Endometrial microvascular endothelial cells (primary cell): Measurements from ENCODE around the gene ADAM21. TPM values are rescaled to one million over a fixed set of nuclear protein-coding genes. Genes with fewer than 3 reads are reported as not detected.
"Not testable (repeated sequence)": the region's sequence is repeated elsewhere in the genome, so short reads cannot be mapped to it uniquely, and the experiment has no call there.

Experiments used
- in situ Hi-C: cut with HindIII; loops from 2 replicates; pipeline ENCODE4 v1.10.0; 2017; ENCODE audit warnings: low sequenced_read_pairs, low pct_unique_long_range_greater_than_20kb; ENCODE audit errors: inconsistent ontology term
- total RNA-seq: library from RNA; depleted of rRNA; stranded (reverse); fragments of >200 nt; gene quantifications from one replicate; pipeline ENCODE4 v1.2.3, GENCODE V29; 2015; ENCODE audit errors: inconsistent ontology term

The ADAM21 gene
- total RNA-seq, 1 donor from 2014 or later: 0.65 TPM

DNA sequence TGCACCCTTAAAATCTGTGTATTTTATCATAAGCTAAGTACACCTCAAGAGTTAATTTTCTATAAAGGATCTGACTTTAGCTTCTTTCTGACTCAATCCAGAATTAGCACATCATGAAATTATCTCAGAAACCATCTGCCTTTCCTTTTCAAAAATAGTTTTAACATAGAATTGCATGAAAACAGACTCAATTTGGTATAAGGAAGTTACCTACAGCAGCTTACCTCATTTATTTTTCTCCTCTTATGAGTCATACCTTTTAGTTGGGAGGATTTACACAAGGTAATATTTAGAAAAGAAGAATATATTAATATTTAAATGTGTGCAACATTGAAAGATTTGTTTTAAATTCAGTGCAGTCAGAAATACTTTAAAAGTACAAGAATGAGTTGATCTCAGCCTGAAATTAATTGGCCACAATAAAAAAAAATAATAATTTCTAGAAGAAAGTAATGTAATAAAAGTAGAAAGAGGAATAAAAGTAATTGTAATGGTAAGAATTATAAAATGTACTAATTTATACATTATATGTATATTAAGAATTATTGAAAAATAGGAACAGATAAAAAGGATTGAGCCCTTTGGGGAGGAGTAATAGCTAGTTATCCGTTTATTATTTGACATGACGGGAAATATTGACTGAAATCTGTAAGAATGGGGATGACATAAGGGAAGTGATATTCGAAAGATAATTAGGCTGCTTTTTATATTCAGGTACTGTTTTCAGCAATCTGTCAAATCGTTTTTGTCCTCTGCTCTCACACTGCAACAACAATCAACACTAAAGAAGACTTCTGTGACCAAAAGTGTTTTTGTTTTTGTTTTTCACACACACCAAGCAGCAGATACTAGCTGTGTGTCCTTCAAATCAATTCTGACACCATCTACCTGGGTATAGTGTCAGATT is 20.5 kb downstream of the ADAM21 start:
- in situ Hi-C loops: no loop called here

DNA sequence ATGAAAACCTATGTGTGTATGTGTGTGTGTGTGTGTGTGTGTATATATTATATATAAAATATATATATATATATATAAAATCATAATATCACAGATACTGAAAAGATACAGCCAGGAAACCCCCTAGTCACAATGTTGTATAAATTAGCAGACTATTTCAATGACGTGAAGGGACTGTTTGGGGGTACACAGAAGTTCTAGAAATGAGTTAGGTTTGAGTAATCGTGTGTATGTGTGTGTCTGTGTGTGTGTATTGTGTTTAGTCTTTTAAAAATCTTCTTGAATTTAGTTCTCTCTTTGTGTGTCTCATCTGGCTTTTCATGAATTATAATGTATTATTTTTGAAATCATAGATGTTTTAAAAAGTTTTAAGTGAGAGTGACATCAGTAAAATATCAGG is 21.9 kb downstream of the ADAM21 start:
- in situ Hi-C loops: no loop called here

DNA sequence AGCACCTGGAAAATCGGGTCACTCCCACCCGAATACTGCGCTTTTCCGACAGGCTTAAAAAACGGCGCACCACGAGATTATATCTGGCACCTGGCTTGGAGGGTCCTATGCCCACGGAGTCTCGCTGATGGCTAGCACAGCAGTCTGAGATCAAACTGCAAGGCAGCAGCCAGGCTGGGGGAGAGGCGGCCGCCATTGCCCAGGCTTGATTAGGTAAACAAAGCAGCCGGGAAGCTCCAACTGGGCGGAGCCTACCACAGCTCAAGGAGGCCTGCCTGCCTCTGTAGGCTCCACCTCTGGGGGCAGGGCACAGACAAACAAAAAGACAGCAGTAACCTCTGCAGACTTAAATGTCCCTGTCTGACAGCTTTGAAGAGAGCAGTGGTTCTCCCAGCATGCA is 23.5 kb downstream of the ADAM21 start:
- in situ Hi-C loops: not testable (repeated sequence)

DNA sequence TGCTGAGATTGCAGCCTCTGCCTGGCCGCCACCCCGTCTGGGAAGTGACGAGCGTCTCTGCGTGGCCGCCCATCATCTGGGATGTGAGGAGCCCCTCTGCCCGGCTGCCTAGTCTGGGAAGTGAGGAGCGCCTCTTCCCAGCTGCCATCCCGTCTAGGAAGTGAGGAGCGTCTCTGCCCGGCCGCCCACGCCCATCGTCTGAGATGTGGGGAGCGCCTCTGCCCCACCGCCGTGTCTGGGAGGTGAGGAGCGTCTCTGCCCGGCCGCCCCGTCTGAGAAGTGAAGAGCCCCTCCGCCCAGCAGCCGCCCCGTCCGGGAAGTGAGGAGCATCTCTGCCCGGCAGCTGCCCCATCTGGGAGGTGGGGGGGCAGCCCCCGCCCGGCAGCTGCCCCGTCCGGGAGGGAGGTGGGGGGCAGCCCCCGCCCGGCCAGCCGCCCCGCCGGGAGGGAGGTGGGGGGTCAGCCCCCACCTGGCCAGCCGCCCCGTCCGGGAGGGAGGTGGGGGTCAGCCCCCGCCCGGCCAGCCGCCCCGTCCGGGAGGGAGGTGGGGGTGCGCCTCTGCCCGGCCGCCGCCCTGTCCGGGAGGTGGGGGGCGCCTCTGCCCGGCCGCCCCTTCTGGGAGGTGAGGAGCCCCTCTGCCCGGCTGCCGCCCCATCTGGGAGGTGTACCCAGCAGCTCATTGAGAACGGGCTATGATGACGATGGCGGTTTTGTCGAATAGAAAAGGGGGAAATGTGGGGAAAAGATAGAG is 25.6 kb downstream of the ADAM21 start:
- in situ Hi-C loops: not testable (repeated sequence)

DNA sequence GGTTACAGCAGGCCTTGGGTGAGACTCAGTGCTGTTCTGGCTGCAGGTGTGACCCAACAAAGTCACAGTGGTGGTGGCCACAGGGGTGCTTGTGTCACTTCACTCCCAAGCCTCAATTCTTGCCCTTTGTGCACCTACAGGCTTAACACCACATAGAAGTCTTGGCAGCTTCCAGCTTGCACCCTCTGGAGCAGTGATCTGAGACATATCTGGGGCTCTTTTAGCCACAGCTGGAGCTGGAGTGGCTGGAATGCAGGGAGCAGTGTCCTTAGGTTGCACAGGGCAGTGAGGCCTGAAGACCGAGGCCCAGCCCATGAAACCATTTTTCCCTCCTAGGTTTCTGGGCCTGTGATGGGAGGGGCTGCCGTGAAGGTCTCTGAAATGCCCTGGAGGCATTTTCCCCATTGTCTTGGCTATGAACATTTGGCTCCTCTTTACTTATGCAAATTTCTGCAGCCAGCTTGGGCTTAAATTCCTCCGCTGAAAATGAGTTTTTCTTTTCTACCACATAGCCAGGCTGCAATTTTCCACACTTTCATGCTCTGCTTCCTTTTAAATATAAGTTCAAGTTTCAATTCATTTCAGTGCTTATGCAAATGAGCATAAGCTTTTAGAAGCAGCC is 37.7 kb downstream of the ADAM21 start:
- in situ Hi-C loops: no loop called here

DNA sequence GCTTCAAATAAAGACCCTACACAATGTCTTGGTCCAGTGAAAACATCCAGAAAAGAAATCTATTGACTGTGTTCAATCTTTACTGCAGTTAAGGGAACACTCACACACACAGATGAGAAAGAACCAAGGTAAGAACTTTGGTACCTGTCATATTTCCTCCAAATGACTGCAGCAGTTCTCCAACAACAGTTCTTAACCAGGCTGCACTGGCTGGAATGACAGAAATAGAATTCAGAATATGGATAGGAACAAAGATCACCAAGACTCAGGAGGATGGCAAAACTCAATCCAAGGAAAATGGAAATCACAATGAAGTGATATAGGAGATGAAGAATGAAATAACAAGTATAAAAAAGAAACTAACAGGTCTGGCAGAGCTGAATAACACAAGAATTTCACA is 46.2 kb downstream of the ADAM21 start:
- in situ Hi-C loops: no loop called here

Other genes with a start within 250 kb of the ADAM21 start
- 50.8 TPM for gene COX16, start 92.5 kb upstream of the ADAM21 start, total RNA-seq
- 9.7 TPM for gene SYNJ2BP, start 35.1 kb upstream of the ADAM21 start, total RNA-seq
- gene ADAM20, start 82.8 kb downstream of the ADAM21 start, total RNA-seq: not detected
- 31.1 TPM for gene MED6, start 148.5 kb downstream of the ADAM21 start, total RNA-seq
- not detected for gene TTC9, start 189.7 kb downstream of the ADAM21 start, total RNA-seq